B cell (primary cell): Measurements from ENCODE around the gene ZMIZ1. TPM values are rescaled to one million over a fixed set of nuclear protein-coding genes. Genes with fewer than 3 reads are reported as not detected.

Source experiments
- ATAC-seq: fragments of 200-7000 bp; cut with Tn5 transposase; one replicate; pipeline ENCODE4 v1.10.0; 2021; ENCODE audit warnings: low read depth, mild to moderate bottlenecking, moderate number of reproducible peaks, moderate library complexity
- CTCF ChIA-PET: fragments of 350-600 bp; sonication (Branson Sonifier 250); formaldehyde crosslinking; loops from one replicate; lab custom pipeline; 2021; ENCODE audit warnings: antibody characterized with exemption, inconsistent platforms; lab: Charles Lee
- POLR2A ChIA-PET: fragments of 350-600 bp; sonication (Branson Sonifier 250); formaldehyde crosslinking; loops from one replicate; lab custom pipeline; 2021; ENCODE audit warnings: antibody characterized with exemption; lab: Charles Lee
- DNase-seq: peaks from one replicate; pipeline ENCODE4 v3.0.0; 2013
- H2AFZ ChIP-seq: 2 replicates; pipeline ENCODE4 v1.6.1; 2012; ENCODE audit warnings: mild to moderate bottlenecking, low read depth, low read length; ENCODE audit not compliant: insufficient read depth, poor library complexity, severe bottlenecking
- H3K27ac ChIP-seq, 2 donors: 1 replicate in 1 of 2; 2 replicates in 1 of 2; pipeline ENCODE4 v1.5.1; 2012 to 2013; ENCODE audit warnings: low read length in 2 of 2, mild to moderate bottlenecking in 2 of 2, moderate library complexity in 1 of 2
- H3K27me3 ChIP-seq, 4 experiments: fragments of 200-600 bp in 1 of 4; sonication (generic) in 1 of 4; replicated peaks in 1 of 4; 1 replicate in 2 of 4; 2 replicates in 2 of 4; pipeline versions ENCODE4 v1.6.1 to v1.7.0; 2013 to 2016; ENCODE audit warnings: low read length in 3 of 4, mild to moderate bottlenecking in 2 of 4, mixed read lengths in 1 of 4, moderate library complexity in 1 of 4; ENCODE audit not compliant: insufficient read depth in 4 of 4, control insufficient read depth in 3 of 4; ENCODE audit errors: control extremely low read depth in 1 of 4
- H3K36me3 ChIP-seq, 2 experiments: replicated peaks in 1 of 2; 1 replicate in 1 of 2; 2 replicates in 1 of 2; pipeline versions ENCODE4 v1.6.1 to v1.7.1; 2013; ENCODE audit warnings: low read length in 1 of 2; ENCODE audit not compliant: insufficient read depth in 2 of 2, control insufficient read depth in 1 of 2; ENCODE audit errors: control extremely low read depth in 1 of 2, extremely low read depth in 1 of 2
- H3K4me1 ChIP-seq, 2 donors: fragments of 200-600 bp in 1 of 2; sonication (generic) in 1 of 2; 1 replicate in 1 of 2; 2 replicates in 1 of 2; pipeline versions ENCODE4 v1.5.1 to v1.6.1; 2013 to 2017; ENCODE audit warnings: low read length in 2 of 2; ENCODE audit not compliant: control insufficient read depth in 2 of 2, insufficient read depth in 2 of 2
- H3K4me2 ChIP-seq: replicated peaks from 2 replicates; pipeline ENCODE3; 2012; ENCODE audit warnings: mild to moderate bottlenecking, low read depth, low read length; ENCODE audit not compliant: poor library complexity, severe bottlenecking
- H3K4me3 ChIP-seq, 5 experiments: fragments of 200-600 bp in 1 of 5; sonication (generic) in 1 of 5; 1 replicate in 3 of 5; 2 replicates in 2 of 5; pipeline versions ENCODE4 v1.5.1 to v1.7.0; 2011 to 2016; ENCODE audit warnings: low read length in 4 of 5, mild to moderate bottlenecking in 4 of 5, low read depth in 2 of 5, control low read depth in 1 of 5, moderate library complexity in 1 of 5; ENCODE audit not compliant: insufficient read depth in 1 of 5; ENCODE audit errors: control extremely low read depth in 1 of 5, extremely low read depth in 1 of 5
- H3K79me2 ChIP-seq: fragments of 200-600 bp; sonication (generic); one replicate; pipeline ENCODE4 v1.6.0; 2016; ENCODE audit warnings: low read length; ENCODE audit not compliant: control insufficient read depth, insufficient read depth
- H3K9ac ChIP-seq: fragments of 200-600 bp; sonication (generic); 2 replicates; pipeline ENCODE4 v1.6.1; 2017; ENCODE audit warnings: mild to moderate bottlenecking, low read length, moderate library complexity
- H3K9me3 ChIP-seq, 3 donors: one replicate each; pipeline versions ENCODE4 v1.6.1 to v1.7.1; 2013; ENCODE audit warnings: low read length in 2 of 3; ENCODE audit not compliant: control insufficient read depth in 2 of 3, insufficient read depth in 1 of 3; ENCODE audit errors: control extremely low read depth in 1 of 3
- H4K20me1 ChIP-seq: 2 replicates; pipeline ENCODE4 v1.6.0; 2012; ENCODE audit warnings: mild to moderate bottlenecking, low read length; ENCODE audit not compliant: insufficient read depth, control insufficient read depth, poor library complexity, severe bottlenecking
- H3K27ac Mint-ChIP-seq: one replicate; pipeline ENCODE4 v1.8.0; 2021; ENCODE audit warnings: mixed read lengths
- H3K27me3 Mint-ChIP-seq: one replicate; pipeline ENCODE4 v1.8.0; 2021; ENCODE audit warnings: mixed read lengths
- H3K4me1 Mint-ChIP-seq: one replicate; pipeline ENCODE4 v1.8.0; 2021; ENCODE audit warnings: mixed read lengths
- H3K4me3 Mint-ChIP-seq: one replicate; pipeline ENCODE4 v1.8.0; 2021; ENCODE audit warnings: mixed read lengths
- H3K9me3 Mint-ChIP-seq: one replicate; pipeline ENCODE4 v1.8.0; 2022; ENCODE audit warnings: mixed read lengths; ENCODE audit not compliant: insufficient read depth
- EZH2 ChIP-seq: IDR thresholded peaks from 2 replicates; pipeline ENCODE4 v1.6.1; 2012; ENCODE audit warnings: borderline replicate concordance, low read depth, mild to moderate bottlenecking, moderate library complexity, low read length; ENCODE audit not compliant: insufficient read depth, poor library complexity, severe bottlenecking
- WGBS: methylation state at CpG from one replicate; pipeline ENCODE4 v1.1.5; 2013; ENCODE audit warnings: missing lambda C conversion rate; ENCODE audit not compliant: insufficient coverage; 5-methylcytosine and 5-hydroxymethylcytosine counted together
- intact Hi-C: fragments of 100-400 bp; cut with micrococcal nuclease; formaldehyde crosslinking; loops from one replicate; pipeline ENCODE4 v1.10.0; 2022
- polyA plus RNA-seq: library from polyadenylated mRNA; depleted of rRNA; stranded (reverse); fragments of >200 nt; gene quantifications from 2 replicates; pipeline ENCODE4 v1.2.3, GENCODE V29; 2012
- total RNA-seq, 2 donors: library from RNA; stranded (reverse); fragments of 120-200 nt in 1 of 2; gene quantifications; 1 replicate in 1 of 2; 2 replicates in 1 of 2; pipeline versions ENCODE4 v1.2.3 to v1.2.4, GENCODE V29; 2013 to 2022
- TF ChIP-seq, protein P1 (sequence below): fragments of 200-600 bp; IDR thresholded peaks from one replicate; pipeline ENCODE4 v1.8.0; 2022; ENCODE audit warnings: antibody characterized with exemption, mild to moderate bottlenecking

Gene ZMIZ1
- total and polyA plus RNA-seq, 2 donors (not counting 1 experiment from before 2014, with no cell fraction given) = 14.3 to 64.9 TPM

DNA sequence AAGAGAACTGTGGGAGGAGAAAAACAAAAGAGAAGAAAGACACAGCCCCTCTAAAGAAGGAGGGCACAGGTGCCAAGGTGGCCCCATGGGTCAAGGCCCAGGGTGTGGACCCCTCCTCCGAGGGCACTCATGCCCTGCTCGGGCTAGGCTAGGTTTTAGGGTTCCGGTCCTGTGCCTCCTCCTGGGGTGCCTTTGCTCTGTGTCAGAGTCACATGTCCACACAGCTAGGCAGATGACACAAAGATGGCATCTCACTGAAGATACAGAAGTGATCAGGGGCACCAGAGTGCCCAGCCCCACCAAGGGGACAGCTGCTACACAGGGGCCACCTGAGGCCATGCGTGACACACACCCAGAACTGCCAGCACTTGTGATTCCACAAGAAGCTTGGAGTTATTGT lies 162.1 kb downstream of the ZMIZ1 start:
- Histone ChIP-seq H2AFZ (peak overlapping the region; percentile 43), H3K4me3 (no peak overlapping the region), H3K27me3 (no peaks in the 10 kb centered on the region), H3K27ac (no peak overlapping the region), H3K79me2 (no peaks in the 10 kb centered on the region), H3K4me2 (peak overlapping the region; percentile 61), H3K9ac (no peak overlapping the region), H3K9me3 (no peaks in the 10 kb centered on the region), H3K4me1 (peaks cover 23 to 26% of the 10 kb centered on the region in 2 donors), H3K36me3 (no peaks in the 10 kb centered on the region), H4K20me1 (no peaks in the 10 kb centered on the region)
- no peaks in the 10 kb centered on the region for H3K27me3 Mint-ChIP-seq
- intact Hi-C loops = no loop called here
- no peaks in the 10 kb centered on the region for H3K9me3 Mint-ChIP-seq
- H3K4me1 Mint-ChIP-seq = peaks cover 28% of the 10 kb centered on the region
- WGBS = 47% methylated on average over 4 of the region's 4 CpGs
- peak overlapping the region; percentile 12 for H3K27ac Mint-ChIP-seq
- DNase-seq (peak; percentile 27), ATAC-seq (peak; percentile 32)
- H3K4me3 Mint-ChIP-seq = peak overlapping the region; percentile 56
- no peak for TF ChIP-seq EZH2
- TF ChIP-seq, protein P1, sequence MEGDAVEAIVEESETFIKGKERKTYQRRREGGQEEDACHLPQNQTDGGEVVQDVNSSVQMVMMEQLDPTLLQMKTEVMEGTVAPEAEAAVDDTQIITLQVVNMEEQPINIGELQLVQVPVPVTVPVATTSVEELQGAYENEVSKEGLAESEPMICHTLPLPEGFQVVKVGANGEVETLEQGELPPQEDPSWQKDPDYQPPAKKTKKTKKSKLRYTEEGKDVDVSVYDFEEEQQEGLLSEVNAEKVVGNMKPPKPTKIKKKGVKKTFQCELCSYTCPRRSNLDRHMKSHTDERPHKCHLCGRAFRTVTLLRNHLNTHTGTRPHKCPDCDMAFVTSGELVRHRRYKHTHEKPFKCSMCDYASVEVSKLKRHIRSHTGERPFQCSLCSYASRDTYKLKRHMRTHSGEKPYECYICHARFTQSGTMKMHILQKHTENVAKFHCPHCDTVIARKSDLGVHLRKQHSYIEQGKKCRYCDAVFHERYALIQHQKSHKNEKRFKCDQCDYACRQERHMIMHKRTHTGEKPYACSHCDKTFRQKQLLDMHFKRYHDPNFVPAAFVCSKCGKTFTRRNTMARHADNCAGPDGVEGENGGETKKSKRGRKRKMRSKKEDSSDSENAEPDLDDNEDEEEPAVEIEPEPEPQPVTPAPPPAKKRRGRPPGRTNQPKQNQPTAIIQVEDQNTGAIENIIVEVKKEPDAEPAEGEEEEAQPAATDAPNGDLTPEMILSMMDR = no peak
- CTCF ChIA-PET = interaction anchor here (0.5 to 1.4 kb wide), 3 partner anchors 12 to 164 kb away, joined by 3 to 5 read pairs (median 4); no protein-coding TSS in a partner anchor
- POLR2A ChIA-PET = interaction anchor here (0.9 kb wide), 1 partner anchor 254 kb away, joined by 4 read pairs; no protein-coding TSS in a partner anchor

DNA sequence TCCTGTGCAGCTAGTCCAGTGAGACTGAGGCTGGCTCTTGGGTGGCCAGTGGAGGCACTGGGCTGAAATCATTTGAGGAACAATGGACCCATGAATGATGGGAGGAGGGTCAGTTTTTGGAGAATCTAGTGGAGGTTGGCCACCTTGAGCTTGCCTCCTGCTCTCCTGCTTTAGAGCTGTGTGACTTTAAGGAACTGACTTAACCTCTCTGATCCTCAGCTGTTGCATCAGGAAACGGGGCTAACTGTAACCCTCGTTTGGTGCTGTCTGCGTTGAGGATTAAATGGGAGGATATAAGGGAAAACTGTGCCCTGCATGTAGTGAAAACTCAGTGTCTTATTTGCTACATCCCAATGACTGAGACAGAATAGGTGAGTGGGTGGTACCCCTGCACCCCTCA lies 163.1 kb downstream of the ZMIZ1 start:
- CTCF ChIA-PET = interaction anchor here (0.6 to 0.8 kb wide), 2 partner anchors 29 to 37 kb away, joined by 3 read pairs; no protein-coding TSS in a partner anchor

More for the DNA sequence above, 163.1 kb downstream of the ZMIZ1 start:
- Histone ChIP-seq H2AFZ (no peak overlapping the region), H3K36me3 (no peaks in the 10 kb centered on the region), H3K9me3 (no peaks in the 10 kb centered on the region), H3K27ac (no peak overlapping the region), H3K4me1 (peaks cover 23 to 26% of the 10 kb centered on the region in 2 donors), H3K79me2 (no peaks in the 10 kb centered on the region), H3K9ac (no peak overlapping the region), H3K4me3 (no peak overlapping the region), H4K20me1 (no peaks in the 10 kb centered on the region), H3K4me2 (no peak overlapping the region), H3K27me3 (no peaks in the 10 kb centered on the region)
- Mint-ChIP-seq H3K4me1 (peaks cover 28% of the 10 kb centered on the region), H3K27me3 (no peaks in the 10 kb centered on the region), H3K4me3 (no peak overlapping the region), H3K27ac (no peak overlapping the region), H3K9me3 (no peaks in the 10 kb centered on the region)
- TF ChIP-seq EZH2 = no peak
- TF ChIP-seq, protein P1 = no peak
- ATAC-seq = no peak
- intact Hi-C loops = no loop called here
- 70% methylated on average over 2 of the region's 3 CpGs for WGBS
- POLR2A ChIA-PET = no interaction called here
- DNase-seq = no peak
